HepG2 (cell line): ENCODE results near the gene NBEAL1. TPM values are rescaled to one million over a fixed set of nuclear protein-coding genes. Genes with fewer than 3 reads are reported as not detected.

Experiments
- ATAC-seq: fragments of 200-7000 bp; cut with Tn5 transposase; 3 replicates; pipeline ENCODE4 v1.9.1; 2020; ENCODE audit warnings: mild to moderate bottlenecking, moderate library complexity
- BruUV-seq: library from RNA; stranded (reverse); fragments of 400-500 nt; replicated peaks from 2 replicates; lab custom pipeline; 2021; lab: Mats Ljungman, UMichigan
- CTCF ChIA-PET: fragments of 300-600 bp; formaldehyde crosslinking; extraction: SDS; loops from one replicate; lab custom pipeline; 2021; ENCODE audit warnings: low total read pairs, inconsistent platforms, low intra/inter-chr PET ratio; lab: Yijun Ruan, JAX
- POLR2A ChIA-PET: fragments of 350-600 bp; sonication (Branson Sonifier 250); formaldehyde crosslinking; loops from one replicate; lab custom pipeline; 2020; ENCODE audit warnings: antibody characterized with exemption, inconsistent platforms; lab: Yijun Ruan, JAX
- DNase-seq: peaks from one replicate; pipeline ENCODE4 v3.0.0-alpha.2; 2015; ENCODE audit warnings: low spot score
- FAIRE-seq: peaks from 3 replicates; lab custom pipeline; 2011; peaks lifted over from hg19 to GRCh38; lab: Jason Lieb, UNC
- H2AFZ ChIP-seq: one replicate; pipeline ENCODE4 v1.6.1; 2011; ENCODE audit warnings: low read length, inconsistent platforms
- H3K27ac ChIP-seq: fragments of 300-600 bp; 3 replicates; pipeline ENCODE4 v1.8.0; 2011; ENCODE audit warnings: mixed run types, mild to moderate bottlenecking, mixed read lengths, low read length, inconsistent platforms; ENCODE audit not compliant: insufficient read depth; ENCODE audit errors: extremely low read length
- H3K27me3 ChIP-seq, 2 experiments: fragments of 200-600 bp in 1 of 2; 2 replicates in 1 of 2; 3 replicates in 1 of 2; pipeline versions ENCODE4 v1.6.0 to v1.8.0; 2011; ENCODE audit warnings: low read length in 2 of 2, mild to moderate bottlenecking in 2 of 2, moderate library complexity in 2 of 2, inconsistent platforms in 1 of 2; ENCODE audit not compliant: insufficient read depth in 2 of 2, control insufficient read depth in 1 of 2
- H3K36me3 ChIP-seq, 2 experiments: fragments of 200-600 bp in 1 of 2; replicated peaks in 1 of 2; 2 replicates in 1 of 2; 3 replicates in 1 of 2; pipeline versions ENCODE4 v1.5.1 to v1.8.0; 2011; ENCODE audit warnings: low read length in 2 of 2, inconsistent platforms in 1 of 2; ENCODE audit not compliant: insufficient read depth in 2 of 2, control insufficient read depth in 1 of 2
- H3K4me1 ChIP-seq: 2 replicates; pipeline ENCODE4 v1.5.1; 2012; ENCODE audit warnings: low read length, inconsistent platforms; ENCODE audit not compliant: insufficient read depth
- H3K4me2 ChIP-seq: 2 replicates; pipeline ENCODE4 v1.6.0; 2011; ENCODE audit warnings: low read depth, low read length, inconsistent platforms
- H3K4me3 ChIP-seq, 3 experiments: fragments of 200-600 bp in 1 of 3; sonication (generic), shearing (Covaris generic) in 1 of 3; replicated peaks in 1 of 3; 2 replicates each; pipeline ENCODE4 v1.5.1; 2011 to 2016; ENCODE audit warnings: low read length in 3 of 3, inconsistent platforms in 2 of 3, low read depth in 2 of 3, mild to moderate bottlenecking in 2 of 3, control low read depth in 1 of 3, mixed read lengths in 1 of 3; ENCODE audit not compliant: insufficient read depth in 1 of 3
- H3K79me2 ChIP-seq: one replicate; pipeline ENCODE4 v1.6.1; 2011; ENCODE audit warnings: low read length, inconsistent platforms; ENCODE audit not compliant: insufficient read depth
- H3K9ac ChIP-seq: 2 replicates; pipeline ENCODE4 v1.6.0; 2011; ENCODE audit warnings: mild to moderate bottlenecking, low read depth, low read length, inconsistent platforms; ENCODE audit not compliant: insufficient read depth
- H3K9me3 ChIP-seq: 2 replicates; pipeline ENCODE4 v1.5.1; 2012; ENCODE audit warnings: mild to moderate bottlenecking, low read length
- H4K20me1 ChIP-seq: 2 replicates; pipeline ENCODE4 v1.6.0; 2011; ENCODE audit warnings: inconsistent platforms, mild to moderate bottlenecking, low read length, moderate library complexity; ENCODE audit not compliant: insufficient read depth
- DRAP1 ChIP-seq: IDR thresholded peaks from 2 replicates; pipeline ENCODE4 v1.6.1; 2016; ENCODE audit warnings: missing genetic modification reagents, missing compliant biosample characterization
- GATAD2A ChIP-seq: IDR thresholded peaks from 2 replicates; pipeline ENCODE4 v1.6.1; 2016
- HINFP ChIP-seq: sonication (generic); formaldehyde crosslinking; IDR thresholded peaks from 2 replicates; pipeline ENCODE4 v1.4.0; 2020; ENCODE audit warnings: low read depth, mild to moderate bottlenecking, missing genetic modification reagents
- KLF6 ChIP-seq: IDR thresholded peaks from 2 replicates; pipeline ENCODE4 v1.8.0; 2016; ENCODE audit warnings: missing biosample characterization, missing genetic modification reagents
- LRRFIP1 ChIP-seq: sonication (generic); formaldehyde crosslinking; conservative IDR thresholded peaks from 2 replicates; pipeline ENCODE4 v1.4.0; 2020; ENCODE audit warnings: missing genetic modification reagents
- NCOA5 ChIP-seq: sonication (generic); formaldehyde crosslinking; IDR thresholded peaks from 2 replicates; pipeline ENCODE4 v1.4.0; 2020; ENCODE audit warnings: missing genetic modification reagents
- PAXIP1 ChIP-seq: sonication (generic); formaldehyde crosslinking; conservative IDR thresholded peaks from 2 replicates; pipeline ENCODE4 v1.4.0; 2020; ENCODE audit warnings: mild to moderate bottlenecking, missing genetic modification reagents, moderate library complexity
- STAT5B ChIP-seq: sonication (generic); formaldehyde crosslinking; IDR thresholded peaks from 2 replicates; pipeline ENCODE4 v1.4.0; 2020; ENCODE audit warnings: missing genetic modification reagents
- TIGD3 ChIP-seq: sonication (generic); formaldehyde crosslinking; IDR thresholded peaks from 2 replicates; pipeline ENCODE4 v1.5.1; 2020; ENCODE audit warnings: mild to moderate bottlenecking, missing genetic modification reagents, borderline replicate concordance
- ZNF101 ChIP-seq: sonication (generic); formaldehyde crosslinking; IDR thresholded peaks from 2 replicates; pipeline ENCODE4 v1.4.0; 2020; ENCODE audit warnings: mild to moderate bottlenecking, low read depth, missing genetic modification reagents, borderline replicate concordance
- ZNF253 ChIP-seq: sonication (generic); formaldehyde crosslinking; IDR thresholded peaks from 2 replicates; pipeline ENCODE4 v1.8.0; 2022; ENCODE audit warnings: mild to moderate bottlenecking, missing genetic modification reagents, borderline replicate concordance
- ZNF430 ChIP-seq: sonication (generic); formaldehyde crosslinking; IDR thresholded peaks from 2 replicates; pipeline ENCODE4 v1.9.0; 2021; ENCODE audit warnings: mild to moderate bottlenecking, missing genetic modification reagents
- WGBS: methylation state at CpG from one replicate; pipeline ENCODE4 v1.1.6; 2017; ENCODE audit warnings: low lambda C conversion rate; 5-methylcytosine and 5-hydroxymethylcytosine counted together
- in situ Hi-C: cut with HindIII; loops from 2 replicates; pipeline ENCODE4 v1.10.0; 2017; ENCODE audit warnings: low pct_unique_long_range_greater_than_20kb; ENCODE audit not compliant: extremely low pct_ligation_motif_present
- intact Hi-C: fragments of 100-400 bp; cut with micrococcal nuclease; formaldehyde crosslinking; loops from one replicate; pipeline ENCODE4 v1.10.0; 2022; ENCODE audit not compliant: unreplicated experiment
- polyA plus RNA-seq, 8 experiments: library from polyadenylated mRNA; depleted of rRNA in 3 of 8; stranded (reverse) in 7 of 8; unstranded in 1 of 8; fragments of >200 nt; fragmentation: Illumina TruSeq in 4 of 8; extraction: Trizol in 4 of 8; gene quantifications; 2 replicates each; pipeline versions ENCODE4 v1.2.1 to v1.2.3, GENCODE V29; 2011 to 2016; ENCODE audit warnings: low read depth in 4 of 8, missing spikeins in 1 of 8, mixed read lengths in 1 of 8; ENCODE audit not compliant: insufficient read depth in 1 of 8
- total RNA-seq, 5 experiments: library from RNA; depleted of rRNA; stranded (reverse); fragments of >200 nt; fragmentation: Illumina TruSeq; extraction: Trizol; gene quantifications; 2 replicates each; pipeline ENCODE4 v1.2.3, GENCODE V29; 2016; ENCODE audit warnings: low read depth in 1 of 5

Gene NBEAL1
- total and polyA plus RNA-seq, 2 of the 13 experiments (the other 11 are each of a cell fraction or from before 2014, with no cell fraction given) = 6.4 to 15.7 TPM

- TF ChIP-seq PAXIP1 = peak; percentile 78
These were observed 224.2 kb downstream of the NBEAL1 start, which contains the start of gene CYP20A1 (continued) for GRCh38 chr2:203238704-203239526.

GRCh38 chr2:203240491-203240890 lies 225.8 kb downstream of the NBEAL1 start:
- Histone ChIP-seq H2AFZ (no peak overlapping the region), H4K20me1 (no peaks in the 10 kb centered on the region), H3K4me1 (peaks cover 31% of the 10 kb centered on the region), H3K9me3 (no peaks in the 10 kb centered on the region), H3K27me3 (no peaks in the 10 kb centered on the region), H3K36me3 (peaks cover 0 to 3% of the 10 kb centered on the region in 2 experiments; a peak in 1 of 5 replicates), H3K27ac (peak overlapping the region; percentile 94), H3K9ac (peak overlapping the region; percentile 83; the same call in 1 of the 2 replicates), H3K79me2 (peaks cover 24% of the 10 kb centered on the region), H3K4me3 (peak overlapping the region in 2 of 3 experiments; percentile 78 to 83; a peak in 3 of 6 replicates), H3K4me2 (peak overlapping the region; percentile 76)
- intact Hi-C loops = no loop called here
- BruUV-seq = no TSS peak
- ChIA-PET CTCF (no interaction called here), POLR2A (interaction anchor here (1.3 to 2.0 kb wide), 2 partner anchors 78 to 575 kb away, joined by 3 to 7 read pairs; no protein-coding TSS in a partner anchor)
- ATAC-seq = no peak
- no peak for FAIRE-seq
- in situ Hi-C loops = loop anchor here (25.0 kb wide), 1 partner anchor 422 kb away; no protein-coding TSS in a partner anchor
- WGBS = 85% methylated on average over 5 of the region's 5 CpGs
- no peak for DNase-seq
- TF ChIP-seq DRAP1 (CRISPR knock-in tag) (no peak), NCOA5 (CRISPR knock-in tag) (no peak), KLF6 (no peak), TIGD3 (no peak), ZNF253 (CRISPR knock-in tag) (no peak), HINFP (no peak), STAT5B (CRISPR knock-in tag) (no peak), LRRFIP1 (CRISPR knock-in tag) (no peak), GATAD2A (CRISPR knock-in tag) (no peak), ZNF101 (CRISPR knock-in tag) (no peak), ZNF430 (CRISPR knock-in tag) (no peak)
